ENCODE data around the gene ARHGAP4. TPM values are rescaled to one million over a fixed set of nuclear protein-coding genes. Genes with fewer than 3 reads are reported as not detected.

The ARHGAP4 gene
- total RNA-seq, 1 experiment from 2014 or later, result 47.0 TPM

- Histone ChIP-seq H3K27me3 (ENCODE audit: insufficient read depth, low read depth) (no peaks in the 10 kb centered on the region), H3K4me3 (no peak overlapping the region), H3K79me2 (ENCODE audit: low read depth) (no peaks in the 10 kb centered on the region), H3K4me2 (no peak overlapping the region), H3K9me2 (ENCODE audit: insufficient read depth) (no peaks in the 10 kb centered on the region), H2AFZ (no peak overlapping the region), H3K36me3 (ENCODE audit: low read depth) (no peaks in the 10 kb centered on the region), H3K4me1 (replicated peaks; ENCODE audit: insufficient read depth) (no peaks in the 10 kb centered on the region), H3K27ac (no peak overlapping the region), H3K9me3 (ENCODE audit: insufficient read depth, low read depth) (no peaks in the 10 kb centered on the region), H3F3A (ENCODE audit: insufficient read depth, low read depth) (no peaks in the 10 kb centered on the region), H4K20me1 (ENCODE audit: insufficient read depth) (no peaks in the 10 kb centered on the region)
- no TSS peak for BruUV-seq (replicated peaks)
- no peak for TF ChIP-seq EZH2 (IDR thresholded peaks at IDR 0.05; ENCODE audit: low read depth)
- TF ChIP-seq CTCF (conservative IDR thresholded peaks at IDR 0.05), result no peak
- POLR2A ChIA-PET (ENCODE audit: unreplicated experiment), result no interaction called here
- no peak for DNase-seq
- CTCF ChIA-PET, result no interaction called here
- intact Hi-C loops (cut with micrococcal nuclease; ENCODE audit: unreplicated experiment), result no loop called here
Measured at GRCh38 chrX:153867139-153867538, 58.9 kb downstream of the ARHGAP4 start.

GRCh38 chrX:153866302-153867019 is 59.6 kb downstream of the ARHGAP4 start:
- intact Hi-C loops (cut with micrococcal nuclease; ENCODE audit: unreplicated experiment), result no loop called here
- Histone ChIP-seq H2AFZ (no peak overlapping the region), H3K79me2 (ENCODE audit: low read depth) (no peaks in the 10 kb centered on the region), H3K27me3 (ENCODE audit: insufficient read depth, low read depth) (no peaks in the 10 kb centered on the region), H3K4me1 (replicated peaks; ENCODE audit: insufficient read depth) (no peaks in the 10 kb centered on the region), H3K9me2 (ENCODE audit: insufficient read depth) (no peaks in the 10 kb centered on the region), H3K4me3 (no peak overlapping the region), H3K27ac (no peak overlapping the region), H3K4me2 (no peak overlapping the region), H3F3A (ENCODE audit: insufficient read depth, low read depth) (no peaks in the 10 kb centered on the region), H4K20me1 (ENCODE audit: insufficient read depth) (no peaks in the 10 kb centered on the region), H3K9me3 (ENCODE audit: insufficient read depth, low read depth) (no peaks in the 10 kb centered on the region), H3K36me3 (ENCODE audit: low read depth) (no peaks in the 10 kb centered on the region)
- no peak for DNase-seq
- POLR2A ChIA-PET (ENCODE audit: unreplicated experiment), result no interaction called here
- CTCF ChIA-PET, result no interaction called here
- TF ChIP-seq CTCF (conservative IDR thresholded peaks at IDR 0.05) (no peak), EZH2 (IDR thresholded peaks at IDR 0.05; ENCODE audit: low read depth) (no peak)
- no TSS peak for BruUV-seq (replicated peaks)

- no peaks in the 10 kb centered on the region for H3K9me3 ChIP-seq (ENCODE audit: insufficient read depth, low read depth)
- H3F3A ChIP-seq (ENCODE audit: insufficient read depth, low read depth), result no peaks in the 10 kb centered on the region
- H2AFZ ChIP-seq, result no peak overlapping the region
- H3K4me1 ChIP-seq (replicated peaks; ENCODE audit: insufficient read depth), result no peaks in the 10 kb centered on the region
- no peaks in the 10 kb centered on the region for H3K27me3 ChIP-seq (ENCODE audit: insufficient read depth, low read depth)
- CTCF ChIA-PET, result no interaction called here
- DNase-seq, result no peak
- TF ChIP-seq CTCF (conservative IDR thresholded peaks at IDR 0.05) (no peak), EZH2 (IDR thresholded peaks at IDR 0.05; ENCODE audit: low read depth) (no peak)
- no peaks in the 10 kb centered on the region for H3K9me2 ChIP-seq (ENCODE audit: insufficient read depth)
- no peak overlapping the region for H3K4me2 ChIP-seq
- no peaks in the 10 kb centered on the region for H4K20me1 ChIP-seq (ENCODE audit: insufficient read depth)
- BruUV-seq (replicated peaks), result no TSS peak
- no peaks in the 10 kb centered on the region for H3K79me2 ChIP-seq (ENCODE audit: low read depth)
- no peak overlapping the region for H3K27ac ChIP-seq
- no peak overlapping the region for H3K4me3 ChIP-seq
- intact Hi-C loops (cut with micrococcal nuclease; ENCODE audit: unreplicated experiment), result no loop called here
- H3K36me3 ChIP-seq (ENCODE audit: low read depth), result no peaks in the 10 kb centered on the region
- POLR2A ChIA-PET (ENCODE audit: unreplicated experiment), result no interaction called here
Measured at GRCh38 chrX:153865685-153866084, 60.4 kb downstream of the ARHGAP4 start.
